Measurements from ENCODE around the gene CASD1. TPM values are rescaled to one million over a fixed set of nuclear protein-coding genes. Genes with fewer than 3 reads are reported as not detected.

Gene CASD1
- total and polyA plus RNA-seq, 9 donors, result 42.8 to 63.7 (median 47.4) TPM

DNA sequence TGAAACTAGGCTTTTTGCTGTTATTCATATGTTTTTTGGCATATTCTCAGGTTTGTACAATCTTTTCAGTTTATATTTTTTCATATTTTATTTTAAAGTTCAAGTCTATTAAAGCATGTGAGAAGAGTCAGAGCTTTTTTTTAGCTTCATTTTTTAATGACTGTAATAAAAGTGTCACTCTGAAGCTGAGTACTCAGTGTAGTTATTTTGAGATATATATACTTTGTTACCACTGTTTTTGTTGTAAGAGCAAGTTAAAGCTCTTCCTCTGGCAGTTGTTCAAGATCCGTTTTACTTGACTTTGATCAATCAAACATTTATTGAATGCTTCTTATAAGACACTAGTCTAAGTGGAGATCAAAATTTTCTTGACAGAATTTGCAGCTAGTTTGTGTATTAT lies 37.5 kb downstream of the CASD1 start:
- no peaks in the 10 kb centered on the region for H3K4me1 ChIP-seq (ENCODE audit: control insufficient read depth, insufficient read depth, low read length)
- peaks cover 3% of the 10 kb centered on the region for H3K36me3 ChIP-seq (ENCODE audit: control insufficient read depth, insufficient read depth, low read length)
- H3K9me3 ChIP-seq (replicated peaks; ENCODE audit: control insufficient read depth, low read depth, low read length), result no peaks in the 10 kb centered on the region
- peak; percentile 40 for DNase-seq
- no peak overlapping the region for H3K4me3 ChIP-seq (ENCODE audit: low read length)
- no peak overlapping the region for H3K27ac ChIP-seq (ENCODE audit: low read length)
- no CpG with 5 or more reads among the region's 1 CpG for WGBS (ENCODE audit: insufficient coverage)
- no peaks in the 10 kb centered on the region for H3K27me3 ChIP-seq (ENCODE audit: control insufficient read depth, insufficient read depth, low read length)

GRCh38 chr7:94556028-94556427 lies 46.4 kb downstream of the CASD1 start:
- no CpG with 5 or more reads among the region's 2 CpGs for WGBS (ENCODE audit: insufficient coverage)
- DNase-seq, result no peak
- no peaks in the 10 kb centered on the region for H3K27me3 ChIP-seq (ENCODE audit: control insufficient read depth, insufficient read depth, low read length)
- H3K4me3 ChIP-seq (ENCODE audit: low read length), result no peak overlapping the region
- H3K27ac ChIP-seq (ENCODE audit: low read length), result no peak overlapping the region
- H3K4me1 ChIP-seq (ENCODE audit: control insufficient read depth, insufficient read depth, low read length), result no peaks in the 10 kb centered on the region
- peaks cover 9% of the 10 kb centered on the region for H3K36me3 ChIP-seq (ENCODE audit: control insufficient read depth, insufficient read depth, low read length)
- H3K9me3 ChIP-seq (replicated peaks; ENCODE audit: control insufficient read depth, low read depth, low read length), result no peaks in the 10 kb centered on the region

DNA sequence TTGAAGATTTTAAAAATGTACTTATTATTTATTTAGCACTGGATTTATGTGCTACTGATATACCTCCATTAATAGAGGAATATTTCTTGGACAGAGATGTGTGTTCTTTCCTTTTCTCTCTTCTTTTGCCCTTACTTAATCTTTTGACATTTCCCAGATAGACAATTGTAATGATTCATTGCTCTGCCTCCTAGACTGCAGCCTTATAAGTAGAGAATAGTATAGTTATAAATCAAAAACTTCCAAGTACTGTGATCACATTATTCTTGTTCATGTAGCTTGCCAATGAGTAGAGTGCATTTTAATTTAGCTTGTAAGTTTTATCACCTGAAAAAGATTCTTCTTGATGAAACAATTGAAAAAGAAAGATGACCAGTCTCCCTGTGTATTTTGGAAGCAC lies 47.6 kb downstream of the CASD1 start:
- Histone ChIP-seq H3K4me3 (ENCODE audit: low read length) (no peak overlapping the region), H3K4me1 (ENCODE audit: control insufficient read depth, insufficient read depth, low read length) (no peaks in the 10 kb centered on the region), H3K27ac (ENCODE audit: low read length) (no peak overlapping the region), H3K36me3 (ENCODE audit: control insufficient read depth, insufficient read depth, low read length) (peaks cover 9% of the 10 kb centered on the region), H3K27me3 (ENCODE audit: control insufficient read depth, insufficient read depth, low read length) (no peaks in the 10 kb centered on the region), H3K9me3 (replicated peaks; ENCODE audit: control insufficient read depth, low read depth, low read length) (no peaks in the 10 kb centered on the region)
- DNase-seq, result no peak

DNA sequence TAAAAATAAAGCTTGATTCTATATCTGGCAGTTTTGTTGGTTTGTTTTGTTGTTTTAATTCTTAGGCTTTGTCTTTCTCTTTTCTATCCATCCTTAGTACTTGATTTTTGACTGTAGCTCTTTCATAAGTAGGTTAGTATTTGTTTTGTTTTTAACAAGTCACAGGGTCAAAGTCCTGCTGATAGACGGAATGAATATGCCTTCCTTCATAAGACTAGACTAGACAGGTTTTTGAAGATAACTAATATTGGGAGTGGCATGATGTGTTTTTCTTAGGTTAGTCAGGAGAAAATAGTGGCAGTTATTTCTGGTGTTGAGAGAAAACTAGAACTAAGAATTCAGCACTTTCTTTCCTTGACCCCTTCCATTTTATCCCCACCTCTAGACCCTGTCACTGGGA lies 50.4 kb downstream of the CASD1 start:
- no peak for DNase-seq
- Histone ChIP-seq H3K4me1 (ENCODE audit: control insufficient read depth, insufficient read depth, low read length) (no peaks in the 10 kb centered on the region), H3K36me3 (ENCODE audit: control insufficient read depth, insufficient read depth, low read length) (peaks cover 6% of the 10 kb centered on the region), H3K9me3 (replicated peaks; ENCODE audit: control insufficient read depth, low read depth, low read length) (no peaks in the 10 kb centered on the region), H3K4me3 (ENCODE audit: low read length) (no peak overlapping the region), H3K27me3 (ENCODE audit: control insufficient read depth, insufficient read depth, low read length) (no peaks in the 10 kb centered on the region), H3K27ac (ENCODE audit: low read length) (no peak overlapping the region)
- no CpG with 5 or more reads among the region's 1 CpG for WGBS (ENCODE audit: insufficient coverage)

DNA sequence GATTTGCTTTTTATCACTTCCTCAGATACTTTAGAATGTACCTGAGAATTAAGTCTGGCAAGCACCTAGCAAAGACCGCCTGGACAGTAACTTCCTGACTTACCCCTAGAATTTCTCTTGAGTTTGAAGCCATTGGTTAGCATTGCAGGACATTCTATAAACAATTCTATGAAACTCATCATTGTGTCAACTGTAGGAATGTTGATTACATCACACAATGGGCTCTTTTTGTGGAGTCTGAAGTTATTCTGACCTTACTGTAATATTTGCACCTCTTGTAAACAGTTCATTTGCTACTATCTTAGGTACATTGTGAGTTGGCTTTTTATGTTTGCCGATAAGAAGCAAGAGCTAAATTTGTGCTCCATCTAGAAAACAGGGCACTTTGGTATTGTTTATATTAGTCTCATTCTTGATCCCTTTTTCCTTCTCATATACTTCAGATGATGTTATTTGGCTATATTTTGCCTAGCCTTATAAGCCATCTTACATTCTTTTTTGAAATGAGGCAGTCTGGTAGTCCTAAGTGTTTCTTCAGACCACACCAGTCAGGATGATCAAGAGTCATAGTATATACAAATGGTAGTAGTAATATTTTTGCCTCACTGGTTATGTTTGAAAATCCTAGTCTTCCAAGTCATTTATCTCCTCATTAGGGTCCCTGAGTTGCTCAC lies 52.4 kb downstream of the CASD1 start:
- no peak for DNase-seq
- H3K27ac ChIP-seq (ENCODE audit: low read length), result no peak overlapping the region
- WGBS (ENCODE audit: insufficient coverage), result no CpG with 5 or more reads among the region's 2 CpGs
- H3K9me3 ChIP-seq (replicated peaks; ENCODE audit: control insufficient read depth, low read depth, low read length), result no peaks in the 10 kb centered on the region
- H3K4me1 ChIP-seq (ENCODE audit: control insufficient read depth, insufficient read depth, low read length), result no peaks in the 10 kb centered on the region
- H3K27me3 ChIP-seq (ENCODE audit: control insufficient read depth, insufficient read depth, low read length), result no peaks in the 10 kb centered on the region
- peaks cover 2% of the 10 kb centered on the region for H3K36me3 ChIP-seq (ENCODE audit: control insufficient read depth, insufficient read depth, low read length)
- H3K4me3 ChIP-seq (ENCODE audit: low read length), result no peak overlapping the region

DNA sequence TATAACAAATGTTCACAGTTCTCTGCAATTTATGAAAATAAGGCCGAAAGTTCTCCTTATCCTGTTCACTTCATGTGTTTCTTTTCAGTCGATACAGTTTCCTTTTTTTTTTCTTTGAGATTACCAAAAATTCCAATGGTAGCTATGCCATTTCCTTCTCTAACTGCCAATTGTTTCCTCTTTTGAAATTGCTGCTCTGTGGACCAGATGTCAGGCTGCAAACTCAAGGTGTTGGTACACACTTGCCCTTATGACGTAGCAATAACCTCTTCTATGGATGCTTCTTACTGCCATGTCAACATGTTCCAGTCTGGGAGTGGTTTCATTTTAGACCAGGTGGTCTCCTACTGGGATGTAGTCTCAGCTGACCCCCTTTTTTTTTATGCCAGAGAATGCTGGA lies 52.9 kb downstream of the CASD1 start:
- Histone ChIP-seq H3K27ac (ENCODE audit: low read length) (no peak overlapping the region), H3K9me3 (replicated peaks; ENCODE audit: control insufficient read depth, low read depth, low read length) (no peaks in the 10 kb centered on the region), H3K4me1 (ENCODE audit: control insufficient read depth, insufficient read depth, low read length) (no peaks in the 10 kb centered on the region), H3K36me3 (ENCODE audit: control insufficient read depth, insufficient read depth, low read length) (peaks cover 2% of the 10 kb centered on the region), H3K4me3 (ENCODE audit: low read length) (no peak overlapping the region), H3K27me3 (ENCODE audit: control insufficient read depth, insufficient read depth, low read length) (no peaks in the 10 kb centered on the region)
- 88% methylated on average over 2 of the region's 3 CpGs for WGBS (ENCODE audit: insufficient coverage)
- DNase-seq, result no peak

DNA sequence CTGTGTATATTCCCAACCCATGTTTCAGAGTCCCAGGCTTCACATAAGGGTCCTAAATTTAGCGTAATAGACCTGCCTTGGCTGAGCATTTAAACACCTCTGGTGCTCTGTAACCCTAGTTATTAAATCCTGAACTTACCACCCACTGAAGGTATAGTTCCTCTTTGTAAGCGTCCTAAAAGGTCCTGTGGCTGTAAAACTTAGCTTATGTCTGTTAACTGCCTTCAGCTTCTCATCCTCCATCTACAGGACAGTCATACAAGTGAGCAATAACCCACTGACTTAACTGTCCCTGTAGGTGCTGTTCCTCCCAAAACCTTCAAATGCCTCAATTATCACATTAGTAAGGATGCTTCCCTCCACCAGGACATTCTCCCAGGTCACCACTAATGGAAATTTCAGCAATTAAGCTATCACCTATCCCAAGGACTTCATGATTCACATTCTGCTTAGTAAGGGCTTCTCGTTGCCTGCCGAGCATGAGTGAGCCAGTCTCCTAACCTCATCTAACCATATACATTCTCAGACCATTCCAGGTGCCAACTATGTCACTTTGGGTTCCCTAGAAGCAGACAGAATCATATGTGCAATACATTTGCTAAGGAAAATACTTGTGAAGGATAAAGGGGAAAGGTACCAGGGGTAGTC lies 55.8 kb downstream of the CASD1 start:
- H3K27me3 ChIP-seq (ENCODE audit: control insufficient read depth, insufficient read depth, low read length), result no peaks in the 10 kb centered on the region
- DNase-seq, result no peak
- no peak overlapping the region for H3K27ac ChIP-seq (ENCODE audit: low read length)
- 92% methylated on average over 2 of the region's 4 CpGs for WGBS (ENCODE audit: insufficient coverage)
- no peaks in the 10 kb centered on the region for H3K36me3 ChIP-seq (ENCODE audit: control insufficient read depth, insufficient read depth, low read length)
- no peaks in the 10 kb centered on the region for H3K9me3 ChIP-seq (replicated peaks; ENCODE audit: control insufficient read depth, low read depth, low read length)
- no peak overlapping the region for H3K4me3 ChIP-seq (ENCODE audit: low read length)
- no peaks in the 10 kb centered on the region for H3K4me1 ChIP-seq (ENCODE audit: control insufficient read depth, insufficient read depth, low read length)

DNA sequence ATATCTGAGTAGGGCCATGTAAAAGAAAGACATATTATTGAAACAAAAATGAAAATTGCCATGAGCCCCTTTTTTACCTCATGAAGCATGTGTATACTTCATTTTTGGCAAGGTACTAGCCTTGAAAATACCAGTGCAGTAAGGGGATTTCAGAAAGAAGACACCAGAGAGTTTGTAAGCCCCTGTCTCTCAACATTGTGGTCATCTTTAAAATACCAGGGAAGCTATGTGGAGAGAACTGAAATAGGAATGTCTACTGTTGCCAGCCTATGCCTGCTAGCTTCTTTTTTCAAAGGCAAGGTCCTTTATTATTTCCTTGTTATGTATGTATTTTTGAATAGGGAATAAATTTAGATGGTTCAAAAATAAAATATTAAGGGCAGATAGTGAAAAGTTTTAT lies 57.8 kb downstream of the CASD1 start:
- Histone ChIP-seq H3K36me3 (ENCODE audit: control insufficient read depth, insufficient read depth, low read length) (no peaks in the 10 kb centered on the region), H3K27ac (ENCODE audit: low read length) (no peak overlapping the region), H3K27me3 (ENCODE audit: control insufficient read depth, insufficient read depth, low read length) (no peaks in the 10 kb centered on the region), H3K4me3 (ENCODE audit: low read length) (no peak overlapping the region), H3K9me3 (replicated peaks; ENCODE audit: control insufficient read depth, low read depth, low read length) (no peaks in the 10 kb centered on the region), H3K4me1 (ENCODE audit: control insufficient read depth, insufficient read depth, low read length) (no peaks in the 10 kb centered on the region)
- DNase-seq, result peak; percentile 27

GRCh38 chr7:94571816-94572215 lies 62.2 kb downstream of the CASD1 start:
- Histone ChIP-seq H3K36me3 (ENCODE audit: control insufficient read depth, insufficient read depth, low read length) (peaks cover 7% of the 10 kb centered on the region), H3K4me3 (ENCODE audit: low read length) (no peak overlapping the region), H3K4me1 (ENCODE audit: control insufficient read depth, insufficient read depth, low read length) (no peaks in the 10 kb centered on the region), H3K27ac (ENCODE audit: low read length) (no peak overlapping the region), H3K9me3 (replicated peaks; ENCODE audit: control insufficient read depth, low read depth, low read length) (peaks cover 23% of the 10 kb centered on the region), H3K27me3 (ENCODE audit: control insufficient read depth, insufficient read depth, low read length) (no peaks in the 10 kb centered on the region)
- no peak for DNase-seq

DNA sequence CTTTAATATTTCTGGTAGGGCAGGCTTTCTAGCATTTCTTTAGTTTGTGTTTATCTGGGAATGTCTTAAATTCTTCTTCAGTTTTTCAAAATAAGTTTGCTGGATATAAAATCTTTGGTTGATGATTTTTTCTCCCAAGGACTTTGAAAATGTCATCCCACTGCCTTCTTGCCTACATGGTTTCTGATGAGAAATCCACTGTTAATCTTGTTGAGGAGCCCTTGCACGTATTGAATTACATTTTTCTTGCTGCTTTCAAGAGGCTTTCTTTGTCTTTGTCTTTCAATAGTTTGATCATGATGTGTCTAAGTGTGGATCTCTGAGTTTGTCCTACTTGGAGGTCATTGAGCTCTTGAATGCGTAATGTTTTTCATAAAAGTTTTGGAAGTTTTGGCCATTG lies 66.0 kb downstream of the CASD1 start:
- Histone ChIP-seq H3K9me3 (replicated peaks; ENCODE audit: control insufficient read depth, low read depth, low read length) (peaks cover 23% of the 10 kb centered on the region), H3K4me1 (ENCODE audit: control insufficient read depth, insufficient read depth, low read length) (no peaks in the 10 kb centered on the region)

GRCh38 chr7:94576316-94576715 lies 66.7 kb downstream of the CASD1 start:
- no CpG with 5 or more reads among the region's 2 CpGs for WGBS (ENCODE audit: insufficient coverage)
- peaks cover 7% of the 10 kb centered on the region for H3K36me3 ChIP-seq (ENCODE audit: control insufficient read depth, insufficient read depth, low read length)
- H3K4me1 ChIP-seq (ENCODE audit: control insufficient read depth, insufficient read depth, low read length), result no peaks in the 10 kb centered on the region
- H3K9me3 ChIP-seq (replicated peaks; ENCODE audit: control insufficient read depth, low read depth, low read length), result peaks cover 23% of the 10 kb centered on the region
- H3K4me3 ChIP-seq (ENCODE audit: low read length), result no peak overlapping the region
- no peaks in the 10 kb centered on the region for H3K27me3 ChIP-seq (ENCODE audit: control insufficient read depth, insufficient read depth, low read length)
- no peak overlapping the region for H3K27ac ChIP-seq (ENCODE audit: low read length)
- no peak for DNase-seq

More for the DNA sequence above, 66.0 kb downstream of the CASD1 start:
- Histone ChIP-seq H3K27me3 (ENCODE audit: control insufficient read depth, insufficient read depth, low read length) (no peaks in the 10 kb centered on the region), H3K36me3 (ENCODE audit: control insufficient read depth, insufficient read depth, low read length) (peaks cover 7% of the 10 kb centered on the region), H3K4me3 (ENCODE audit: low read length) (no peak overlapping the region), H3K27ac (ENCODE audit: low read length) (no peak overlapping the region)
- DNase-seq, result no peak
- no CpG with 5 or more reads among the region's 2 CpGs for WGBS (ENCODE audit: insufficient coverage)
